Thyroid gland (tissue), 4 donors: ENCODE data around the gene PAX5. TPM values are rescaled to one million over a fixed set of nuclear protein-coding genes. Genes with fewer than 3 reads are reported as not detected.

Experiments used
- DNase-seq, 2 donors: peaks; one replicate each; pipeline ENCODE4 v3.0.0-alpha.2; 2019
- H3K27ac ChIP-seq, 3 donors: fragments of 200-600 bp; sonication (generic); 1 replicate in 2 of 3; 2 replicates in 1 of 3; pipeline ENCODE4 v1.5.1; 2016 to 2019; ENCODE audit warnings: mild to moderate bottlenecking in 1 of 3, moderate library complexity in 1 of 3
- H3K27me3 ChIP-seq: fragments of 200-600 bp; sonication (generic); one replicate; pipeline ENCODE4 v1.5.1; 2019
- H3K36me3 ChIP-seq, 2 donors: fragments of 200-600 bp; sonication (generic); one replicate each; pipeline ENCODE4 v1.5.1; 2016 to 2019
- H3K4me1 ChIP-seq, 2 donors: fragments of 200-600 bp; sonication (generic); one replicate each; pipeline ENCODE4 v1.5.1; 2017 to 2019
- H3K4me3 ChIP-seq, 3 donors: fragments of 200-600 bp; sonication (generic); replicated peaks in 1 of 3; 1 replicate in 2 of 3; 2 replicates in 1 of 3; pipeline ENCODE4 v1.5.1; 2016; ENCODE audit warnings: mild to moderate bottlenecking in 1 of 3
- H3K9me3 ChIP-seq: fragments of 200-600 bp; sonication (generic); one replicate; pipeline ENCODE4 v1.5.1; 2017
- POLR2A ChIP-seq, 2 donors: fragments of 450-650 bp; IDR thresholded peaks; one replicate each; pipeline ENCODE4 v1.6.1; 2017; ENCODE audit warnings: antibody characterized with exemption in 2 of 2, mild to moderate bottlenecking in 2 of 2, moderate library complexity in 1 of 2
- WGBS, 2 donors: methylation state at CpG; one replicate each; pipeline ENCODE4 v1.1.5; 2017; 5-methylcytosine and 5-hydroxymethylcytosine counted together
- intact Hi-C: fragments of 100-400 bp; cut with DNase I; formaldehyde crosslinking; loops from one replicate; pipeline ENCODE4 v1.15.1; 2023
- total RNA-seq, 4 donors: library from RNA; depleted of rRNA; stranded (reverse); fragments of >200 nt; gene quantifications; one replicate each; pipeline ENCODE4 v1.2.3, GENCODE V29; 2016
- TF ChIP-seq, protein P1 (sequence below), 6 experiments: fragments of 200-600 bp in 3 of 6; fragments of 450-650 bp in 3 of 6; sonication (generic) in 3 of 6; IDR thresholded peaks; one replicate each; pipeline ENCODE4 v1.5.1; 2016 to 2019; ENCODE audit warnings: antibody characterized with exemption in 6 of 6, mild to moderate bottlenecking in 2 of 6, inconsistent platforms in 1 of 6, moderate library complexity in 1 of 6

Gene PAX5
- total RNA-seq, 4 donors from 2014 or later: 0.68 TPM; not detected in 3

DNA sequence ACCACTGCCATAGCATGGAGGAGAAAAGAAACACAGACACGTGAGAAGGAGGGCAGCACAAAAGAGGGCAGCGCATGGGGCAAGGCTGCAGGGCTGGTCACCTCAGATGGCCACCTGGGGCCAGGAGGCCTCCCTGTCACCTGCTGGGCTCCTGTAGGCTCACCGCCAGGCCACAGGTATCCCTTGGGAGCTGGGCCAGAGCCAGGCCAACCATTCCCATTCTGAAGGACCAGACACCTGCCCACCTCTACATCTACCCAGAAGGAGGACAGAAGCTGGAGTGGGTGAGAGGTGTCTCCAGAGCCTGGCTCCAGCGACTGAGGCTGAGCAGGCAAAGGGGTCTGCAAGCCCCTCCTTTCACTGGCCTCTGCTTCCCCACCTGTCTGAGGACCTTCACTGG is 103.1 kb downstream of the PAX5 start:
- WGBS, 2 donors: 92 to 93% methylated on average over 3 to 4 of the region's 4 CpGs
- TF ChIP-seq, protein P1, sequence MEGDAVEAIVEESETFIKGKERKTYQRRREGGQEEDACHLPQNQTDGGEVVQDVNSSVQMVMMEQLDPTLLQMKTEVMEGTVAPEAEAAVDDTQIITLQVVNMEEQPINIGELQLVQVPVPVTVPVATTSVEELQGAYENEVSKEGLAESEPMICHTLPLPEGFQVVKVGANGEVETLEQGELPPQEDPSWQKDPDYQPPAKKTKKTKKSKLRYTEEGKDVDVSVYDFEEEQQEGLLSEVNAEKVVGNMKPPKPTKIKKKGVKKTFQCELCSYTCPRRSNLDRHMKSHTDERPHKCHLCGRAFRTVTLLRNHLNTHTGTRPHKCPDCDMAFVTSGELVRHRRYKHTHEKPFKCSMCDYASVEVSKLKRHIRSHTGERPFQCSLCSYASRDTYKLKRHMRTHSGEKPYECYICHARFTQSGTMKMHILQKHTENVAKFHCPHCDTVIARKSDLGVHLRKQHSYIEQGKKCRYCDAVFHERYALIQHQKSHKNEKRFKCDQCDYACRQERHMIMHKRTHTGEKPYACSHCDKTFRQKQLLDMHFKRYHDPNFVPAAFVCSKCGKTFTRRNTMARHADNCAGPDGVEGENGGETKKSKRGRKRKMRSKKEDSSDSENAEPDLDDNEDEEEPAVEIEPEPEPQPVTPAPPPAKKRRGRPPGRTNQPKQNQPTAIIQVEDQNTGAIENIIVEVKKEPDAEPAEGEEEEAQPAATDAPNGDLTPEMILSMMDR (IDR thresholded peaks at IDR 0.05): no peak
- no peak for TF ChIP-seq POLR2A (IDR thresholded peaks at IDR 0.05)
- Histone ChIP-seq H3K4me3 (no peak overlapping the region), H3K9me3 (no peaks in the 10 kb centered on the region), H3K27ac (no peak overlapping the region), H3K27me3 (no peaks in the 10 kb centered on the region), H3K4me1 (no peaks in the 10 kb centered on the region), H3K36me3 (no peaks in the 10 kb centered on the region)
- no peak for DNase-seq
- intact Hi-C loops: no loop called here

DNA sequence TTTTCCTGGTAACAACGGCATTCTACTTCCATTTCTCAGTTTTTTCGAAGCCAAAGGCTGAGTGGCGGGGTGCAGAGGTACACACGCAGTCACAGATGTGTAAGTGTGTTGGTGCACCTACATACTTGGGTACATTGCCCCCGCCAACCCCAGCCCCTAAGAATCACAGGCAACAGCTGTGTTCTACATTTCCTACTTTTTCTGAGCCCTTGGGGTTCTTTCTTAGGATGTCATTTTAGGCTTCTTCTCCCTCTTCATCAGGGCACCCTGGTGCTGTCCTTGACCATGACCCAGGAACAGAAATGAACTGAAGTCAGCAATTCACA is 104.8 kb downstream of the PAX5 start:
- intact Hi-C loops: no loop called here
- no peak for TF ChIP-seq POLR2A (IDR thresholded peaks at IDR 0.05)
- TF ChIP-seq, protein P1 (IDR thresholded peaks at IDR 0.05): no peak
- WGBS, 2 donors: 80 to 88% methylated on average over 5 of the region's 5 CpGs
- Histone ChIP-seq H3K36me3 (no peaks in the 10 kb centered on the region), H3K27ac (no peak overlapping the region), H3K4me1 (no peaks in the 10 kb centered on the region), H3K27me3 (no peaks in the 10 kb centered on the region), H3K4me3 (no peak overlapping the region), H3K9me3 (no peaks in the 10 kb centered on the region)
- no peak for DNase-seq

DNA sequence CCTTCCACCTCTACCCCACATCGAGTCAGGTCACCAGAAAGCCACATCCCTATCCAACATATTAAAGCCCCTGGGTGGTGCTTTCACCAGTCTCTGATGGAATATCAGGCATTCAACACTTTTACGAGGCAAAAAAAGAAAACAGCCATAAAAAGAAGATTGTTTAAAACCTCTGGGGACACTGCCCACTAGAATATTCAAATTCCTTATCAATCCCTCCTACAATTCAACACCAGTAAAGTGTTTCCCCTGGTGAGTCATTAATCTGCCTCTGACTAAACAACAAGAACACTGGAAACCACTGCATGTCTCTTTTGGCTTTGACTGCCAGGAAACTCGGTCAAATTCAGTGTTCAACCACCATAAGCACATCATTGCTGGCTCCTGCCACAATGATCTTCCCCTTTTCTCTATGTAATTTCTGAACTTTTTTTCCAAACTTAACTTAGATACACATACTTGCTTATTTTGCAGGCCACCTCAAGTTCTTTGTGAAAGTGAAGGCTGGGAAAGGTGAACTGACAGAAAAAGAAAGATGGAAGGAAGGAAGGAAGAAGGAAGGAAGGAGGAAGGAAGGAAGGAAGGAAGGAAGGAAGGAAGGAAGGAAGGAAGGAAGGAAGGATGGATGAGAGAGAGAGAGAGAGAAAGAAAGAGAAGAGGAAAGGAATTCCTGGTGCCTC is 105.3 kb downstream of the PAX5 start:
- H3K27ac ChIP-seq: no peak overlapping the region
- H3K36me3 ChIP-seq: no peaks in the 10 kb centered on the region
- no peaks in the 10 kb centered on the region for H3K9me3 ChIP-seq
- TF ChIP-seq POLR2A (IDR thresholded peaks at IDR 0.05): no peak
- TF ChIP-seq, protein P1 (IDR thresholded peaks at IDR 0.05): no peak
- 52 to 58% methylated on average over 3 of the region's 3 CpGs for WGBS, 2 donors
- no peak for DNase-seq
- intact Hi-C loops: no loop called here
- H3K4me3 ChIP-seq: no peak overlapping the region
- H3K27me3 ChIP-seq: no peaks in the 10 kb centered on the region
- H3K4me1 ChIP-seq: no peaks in the 10 kb centered on the region

DNA sequence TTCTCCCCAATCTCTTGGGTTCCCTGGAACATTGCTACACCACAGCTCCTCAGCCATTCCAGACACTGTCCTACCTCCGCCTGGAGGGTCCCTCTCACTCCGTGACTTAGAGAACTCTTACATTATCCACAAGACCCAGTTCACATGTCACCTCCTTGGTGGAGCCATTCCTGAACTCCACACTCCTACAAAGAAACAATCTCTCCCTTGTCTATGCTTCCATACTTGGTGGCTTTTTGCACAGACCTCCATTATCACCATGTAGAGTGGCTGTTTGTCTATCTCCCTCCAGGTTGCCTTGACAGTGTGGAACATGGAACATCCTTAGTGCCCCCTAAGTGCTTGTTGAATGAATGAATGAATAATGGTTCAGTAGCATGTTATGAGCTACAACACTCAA is 105.9 kb downstream of the PAX5 start:
- intact Hi-C loops: no loop called here
- 97 to 100% methylated on average over 2 of the region's 2 CpGs for WGBS, 2 donors
- Histone ChIP-seq H3K4me3 (no peak overlapping the region), H3K9me3 (no peaks in the 10 kb centered on the region), H3K27me3 (no peaks in the 10 kb centered on the region), H3K4me1 (no peaks in the 10 kb centered on the region), H3K27ac (no peak overlapping the region), H3K36me3 (no peaks in the 10 kb centered on the region)
- DNase-seq: no peak
- TF ChIP-seq, protein P1 (IDR thresholded peaks at IDR 0.05): no peak
- no peak for TF ChIP-seq POLR2A (IDR thresholded peaks at IDR 0.05)

DNA sequence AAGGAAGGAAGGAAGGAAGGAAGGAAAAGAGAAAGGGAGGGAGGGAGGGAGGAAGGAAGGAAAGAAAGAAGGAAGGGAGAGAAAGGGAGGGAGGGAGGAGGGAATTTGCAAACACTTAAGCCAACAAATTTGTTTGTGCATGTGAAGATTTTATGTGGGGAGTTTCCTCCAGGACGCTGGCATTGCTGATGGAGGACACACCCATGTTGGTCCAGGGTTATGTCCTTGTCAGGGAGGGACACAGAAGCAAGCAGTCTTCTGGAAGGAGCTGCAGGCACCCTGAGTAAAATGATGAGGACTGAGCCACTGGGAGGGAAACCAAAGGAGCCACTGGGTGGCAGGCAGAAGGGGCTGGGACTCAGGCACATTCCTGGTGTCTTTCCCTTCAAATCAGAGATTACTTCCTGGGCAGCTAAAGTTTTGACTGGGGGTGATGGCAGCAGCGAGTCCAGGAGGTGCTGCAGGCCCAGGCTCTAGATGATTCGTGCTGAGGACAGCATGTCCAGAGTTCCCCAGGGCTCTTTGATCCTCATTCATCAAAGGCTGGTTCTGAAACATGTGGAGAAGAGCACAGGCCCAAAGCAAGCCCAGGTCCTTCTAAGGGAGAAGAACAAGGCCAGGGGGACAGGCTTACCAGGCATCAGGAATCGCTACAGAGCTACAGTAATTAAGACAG is 109.2 kb downstream of the PAX5 start:
- TF ChIP-seq, protein P1 (IDR thresholded peaks at IDR 0.05): no peak
- no peak for TF ChIP-seq POLR2A (IDR thresholded peaks at IDR 0.05)
- Histone ChIP-seq H3K4me3 (no peak overlapping the region), H3K27me3 (no peaks in the 10 kb centered on the region), H3K27ac (no peak overlapping the region), H3K36me3 (no peaks in the 10 kb centered on the region), H3K9me3 (no peaks in the 10 kb centered on the region), H3K4me1 (no peaks in the 10 kb centered on the region)
- intact Hi-C loops: no loop called here
- DNase-seq: no peak
- WGBS, 2 donors: 45 to 46% methylated on average over 4 of the region's 4 CpGs
